Measurements from ENCODE around the gene DDX6. TPM values are rescaled to one million over a fixed set of nuclear protein-coding genes. Genes with fewer than 3 reads are reported as not detected.
A peak's percentile ranks its signal among the peaks of the same experiment; 100 is the strongest.
"Not testable (repeated sequence)": the region's sequence is repeated elsewhere in the genome, so short reads cannot be mapped to it uniquely, and the experiment has no call there.

Gene DDX6
- total RNA-seq, 1 donor from 2014 or later: 120 TPM

- DNase-seq; H3K9me3 ChIP-seq; H3K36me3 ChIP-seq; H3K4me1 ChIP-seq; intact Hi-C loops (cut with DNase I); H3K27me3 ChIP-seq (ENCODE audit: low read depth); H3K4me3 ChIP-seq; H3K27ac ChIP-seq; ATAC-seq: not testable (repeated sequence)
- peak; percentile 18 for TF ChIP-seq CTCF (IDR thresholded peaks at IDR 0.05)
Measured at GRCh38 chr11:118728112-118728511, 62.9 kb downstream of the DDX6 start.

DNA sequence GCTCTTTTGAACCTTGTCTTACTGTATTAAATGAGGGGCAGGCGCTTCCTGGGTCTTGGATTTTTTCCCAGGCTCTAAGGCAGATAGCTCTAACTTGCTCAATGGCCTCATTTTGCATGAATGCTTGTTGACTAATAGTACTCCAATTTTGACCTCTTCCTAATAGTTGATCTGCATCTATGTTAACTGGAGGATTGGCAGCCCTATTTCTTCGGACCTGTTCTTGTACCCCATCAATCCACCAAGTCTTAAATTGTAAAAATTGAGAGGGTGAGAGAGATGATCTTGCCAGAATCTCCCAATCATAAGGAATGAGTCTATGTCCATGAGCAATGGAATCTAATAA is 63.3 kb downstream of the DDX6 start:
- H3K4me1 ChIP-seq; H3K27me3 ChIP-seq (ENCODE audit: low read depth); ATAC-seq; H3K9me3 ChIP-seq; H3K36me3 ChIP-seq; H3K4me3 ChIP-seq; DNase-seq; H3K27ac ChIP-seq; intact Hi-C loops (cut with DNase I): not testable (repeated sequence)

- H3K4me1 ChIP-seq; H3K36me3 ChIP-seq; intact Hi-C loops (cut with DNase I); H3K27ac ChIP-seq; H3K27me3 ChIP-seq (ENCODE audit: low read depth); H3K9me3 ChIP-seq; DNase-seq; ATAC-seq; H3K4me3 ChIP-seq: not testable (repeated sequence)
Measured at GRCh38 chr11:118727001-118727720, 63.8 kb downstream of the DDX6 start.

- H3K9me3 ChIP-seq; H3K4me1 ChIP-seq; H3K27ac ChIP-seq; H3K27me3 ChIP-seq (ENCODE audit: low read depth); H3K4me3 ChIP-seq; H3K36me3 ChIP-seq; intact Hi-C loops (cut with DNase I); DNase-seq: not testable (repeated sequence)
- peak in 1 of 2 donors; percentile 69 for ATAC-seq
Measured at GRCh38 chr11:118721478-118722015, 69.4 kb downstream of the DDX6 start.

DNA sequence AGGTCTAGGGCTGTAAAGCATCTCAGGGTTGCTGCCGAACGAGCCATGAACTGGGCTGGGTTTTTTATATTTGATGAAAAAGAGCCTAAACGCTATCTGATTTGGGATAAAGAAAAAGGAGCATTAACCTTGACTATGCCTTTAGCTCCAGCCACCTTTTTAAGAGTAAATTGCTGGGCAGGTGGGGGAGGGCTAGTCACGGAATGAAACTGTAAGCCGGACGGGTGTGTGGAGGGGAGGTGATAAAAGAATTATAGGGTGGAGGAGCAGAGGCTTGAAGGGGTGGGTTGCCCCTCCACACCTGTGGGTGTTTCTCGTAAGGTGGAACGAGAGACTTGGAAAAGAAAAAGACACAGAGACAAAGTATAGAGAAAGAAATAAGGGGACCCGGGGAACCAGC is 70.2 kb downstream of the DDX6 start:
- ATAC-seq: peak in 1 of 2 donors; percentile 68
- H3K4me3 ChIP-seq: peak overlapping the region; percentile 44
- intact Hi-C loops (cut with DNase I): not testable (repeated sequence)

GRCh38 chr11:118720078-118720477 is 70.9 kb downstream of the DDX6 start:
- ATAC-seq; H3K27me3 ChIP-seq (ENCODE audit: low read depth); DNase-seq; H3K36me3 ChIP-seq; intact Hi-C loops (cut with DNase I); H3K9me3 ChIP-seq: not testable (repeated sequence)
- Histone ChIP-seq H3K4me3 (peak overlapping the region; percentile 44), H3K27ac (peak overlapping the region; percentile 74), H3K4me1 (peaks cover 12% of the 10 kb centered on the region)

More for the DNA sequence above, 70.2 kb downstream of the DDX6 start:
- H3K4me1 ChIP-seq; H3K9me3 ChIP-seq; H3K27me3 ChIP-seq (ENCODE audit: low read depth); DNase-seq; H3K36me3 ChIP-seq: not testable (repeated sequence)
- peak overlapping the region; percentile 74 for H3K27ac ChIP-seq

- peaks cover 14% of the 10 kb centered on the region for H3K4me1 ChIP-seq
- ATAC-seq; intact Hi-C loops (cut with DNase I); H3K27me3 ChIP-seq (ENCODE audit: low read depth); DNase-seq; H3K36me3 ChIP-seq; H3K9me3 ChIP-seq: not testable (repeated sequence)
- H3K27ac ChIP-seq: peak overlapping the region; percentile 71
- peak overlapping the region; percentile 14 for H3K4me3 ChIP-seq
Measured at GRCh38 chr11:118718562-118718961, 72.4 kb downstream of the DDX6 start.

GRCh38 chr11:118717733-118718132 is 73.2 kb downstream of the DDX6 start:
- H3K27ac ChIP-seq; intact Hi-C loops (cut with DNase I); H3K4me3 ChIP-seq; H3K36me3 ChIP-seq; H3K9me3 ChIP-seq; ATAC-seq; DNase-seq; H3K27me3 ChIP-seq (ENCODE audit: low read depth): not testable (repeated sequence)
- peaks cover 14% of the 10 kb centered on the region for H3K4me1 ChIP-seq

DNA sequence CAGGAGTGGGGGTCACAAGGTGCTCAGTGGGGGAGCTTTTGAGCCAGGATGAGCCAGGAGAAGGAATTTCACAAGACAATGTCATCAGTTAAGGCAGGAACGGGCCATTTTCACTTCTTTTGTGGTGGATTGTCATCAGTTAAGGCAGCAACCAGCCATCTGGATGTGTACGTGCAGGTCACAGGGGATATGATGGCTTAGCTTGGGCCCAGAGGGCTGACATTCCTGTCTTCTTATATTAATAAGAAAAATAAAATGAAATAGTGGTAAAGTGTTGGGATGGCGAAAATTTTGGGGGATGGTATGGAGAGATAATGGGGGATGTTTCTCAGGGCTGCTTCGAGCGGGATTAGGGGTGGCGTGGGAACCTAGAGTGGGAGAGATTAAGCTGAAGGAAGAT is 73.7 kb downstream of the DDX6 start:
- H3K9me3 ChIP-seq; DNase-seq; H3K36me3 ChIP-seq; H3K27me3 ChIP-seq (ENCODE audit: low read depth); H3K4me3 ChIP-seq; ATAC-seq; intact Hi-C loops (cut with DNase I); H3K27ac ChIP-seq: not testable (repeated sequence)
- peaks cover 14% of the 10 kb centered on the region for H3K4me1 ChIP-seq
